HEK293 (cell line): ENCODE results near the gene OAS2.

Source experiments
- GLI2 ChIP-seq: fragments of 450-650 bp; formaldehyde crosslinking; IDR thresholded peaks from 2 replicates; pipeline ENCODE4; 2017; ENCODE audit warnings: missing biosample characterization, missing genetic modification characterization, low read depth, borderline replicate concordance
- KLF16 ChIP-seq: fragments of 450-650 bp; formaldehyde crosslinking; IDR thresholded peaks from 2 replicates; pipeline ENCODE4 v1.5.1; 2017; ENCODE audit warnings: missing biosample characterization, missing genetic modification characterization
- REST ChIP-seq: fragments of 450-650 bp; formaldehyde crosslinking; IDR thresholded peaks from 2 replicates; pipeline ENCODE4 v1.5.1; 2016; ENCODE audit warnings: missing biosample characterization, missing genetic modification characterization
- YY1 ChIP-seq: fragments of 450-650 bp; formaldehyde crosslinking; IDR thresholded peaks from 2 replicates; pipeline ENCODE4 v1.5.1; 2018; ENCODE audit warnings: missing biosample characterization, missing genetic modification characterization
- ZFP3 ChIP-seq: fragments of 450-650 bp; formaldehyde crosslinking; IDR thresholded peaks from 2 replicates; pipeline ENCODE4 v1.5.1; 2016; ENCODE audit warnings: low read depth, missing biosample characterization, missing genetic modification characterization
- ZNF121 ChIP-seq: fragments of 450-650 bp; formaldehyde crosslinking; IDR thresholded peaks from 2 replicates; pipeline ENCODE4 v1.5.1; 2016; ENCODE audit warnings: missing biosample characterization, missing genetic modification characterization
- ZNF19 ChIP-seq: fragments of 450-650 bp; formaldehyde crosslinking; IDR thresholded peaks from 2 replicates; pipeline ENCODE4; 2016; ENCODE audit warnings: missing biosample characterization, missing genetic modification characterization, low read depth
- ZNF549 ChIP-seq: fragments of 450-650 bp; IDR thresholded peaks from 2 replicates; pipeline ENCODE4 v1.5.1; 2018; ENCODE audit warnings: missing biosample characterization, missing genetic modification characterization, mild to moderate bottlenecking, inconsistent platforms, moderate library complexity
- ZNF561 ChIP-seq: fragments of 450-650 bp; IDR thresholded peaks from 2 replicates; pipeline ENCODE4 v1.5.1; 2018; ENCODE audit warnings: missing biosample characterization, missing genetic modification characterization, borderline replicate concordance
- ZNF658 ChIP-seq: fragments of 450-650 bp; formaldehyde crosslinking; IDR thresholded peaks from 2 replicates; pipeline ENCODE4; 2016; ENCODE audit warnings: missing biosample characterization, missing genetic modification characterization
- ZNF792 ChIP-seq: fragments of 450-650 bp; formaldehyde crosslinking; IDR thresholded peaks from 2 replicates; pipeline ENCODE4 v1.5.1; 2016; ENCODE audit warnings: missing biosample characterization, missing genetic modification characterization
- ZSCAN30 ChIP-seq: fragments of 450-650 bp; IDR thresholded peaks from 2 replicates; pipeline ENCODE4 v1.5.1; 2018; ENCODE audit warnings: missing biosample characterization, mild to moderate bottlenecking, missing genetic modification characterization, moderate library complexity
- TF ChIP-seq, protein P1 (sequence below): fragments of 450-650 bp; formaldehyde crosslinking; IDR thresholded peaks from 2 replicates; pipeline ENCODE4 v1.5.1; 2016; ENCODE audit warnings: missing biosample characterization, missing genetic modification characterization
- TF ChIP-seq, protein P2 (sequence below): fragments of 450-650 bp; formaldehyde crosslinking; IDR thresholded peaks from 2 replicates; pipeline ENCODE4 v1.5.1; 2016; ENCODE audit warnings: missing biosample characterization, missing genetic modification characterization, borderline replicate concordance

DNA sequence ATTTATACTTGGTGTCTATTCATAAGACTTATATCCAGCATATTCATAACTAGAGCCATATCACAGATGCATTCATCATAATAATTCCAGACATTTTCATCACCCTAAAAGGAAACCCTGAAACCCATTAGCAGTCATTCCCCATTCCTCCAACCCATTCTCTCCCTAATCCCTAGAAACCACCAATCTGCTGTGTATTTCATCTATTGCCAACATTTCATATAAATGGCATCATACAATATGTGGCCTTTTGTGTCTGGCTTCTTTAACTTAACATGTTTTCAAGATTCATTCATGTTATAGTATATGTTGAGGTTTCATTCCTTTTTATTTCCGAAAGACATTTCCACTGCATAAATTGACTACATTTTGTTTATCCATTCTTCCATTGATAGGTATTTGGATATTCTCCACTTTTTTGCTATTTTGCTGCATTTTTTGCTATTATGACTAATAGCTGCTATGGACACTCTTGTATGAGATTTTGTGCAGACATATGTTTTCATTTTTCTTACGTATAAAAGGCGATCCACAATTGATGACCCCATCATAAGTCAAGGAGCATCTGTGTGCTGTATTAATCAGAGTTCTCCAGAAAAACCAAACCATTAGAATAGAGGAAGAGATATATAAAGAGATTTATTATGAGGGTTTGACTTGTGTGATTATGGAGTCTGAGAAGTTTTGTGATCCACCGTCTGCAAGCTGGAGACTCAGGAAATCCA, 5.1 kb upstream of the OAS2 start:
- TF ChIP-seq, protein P1, sequence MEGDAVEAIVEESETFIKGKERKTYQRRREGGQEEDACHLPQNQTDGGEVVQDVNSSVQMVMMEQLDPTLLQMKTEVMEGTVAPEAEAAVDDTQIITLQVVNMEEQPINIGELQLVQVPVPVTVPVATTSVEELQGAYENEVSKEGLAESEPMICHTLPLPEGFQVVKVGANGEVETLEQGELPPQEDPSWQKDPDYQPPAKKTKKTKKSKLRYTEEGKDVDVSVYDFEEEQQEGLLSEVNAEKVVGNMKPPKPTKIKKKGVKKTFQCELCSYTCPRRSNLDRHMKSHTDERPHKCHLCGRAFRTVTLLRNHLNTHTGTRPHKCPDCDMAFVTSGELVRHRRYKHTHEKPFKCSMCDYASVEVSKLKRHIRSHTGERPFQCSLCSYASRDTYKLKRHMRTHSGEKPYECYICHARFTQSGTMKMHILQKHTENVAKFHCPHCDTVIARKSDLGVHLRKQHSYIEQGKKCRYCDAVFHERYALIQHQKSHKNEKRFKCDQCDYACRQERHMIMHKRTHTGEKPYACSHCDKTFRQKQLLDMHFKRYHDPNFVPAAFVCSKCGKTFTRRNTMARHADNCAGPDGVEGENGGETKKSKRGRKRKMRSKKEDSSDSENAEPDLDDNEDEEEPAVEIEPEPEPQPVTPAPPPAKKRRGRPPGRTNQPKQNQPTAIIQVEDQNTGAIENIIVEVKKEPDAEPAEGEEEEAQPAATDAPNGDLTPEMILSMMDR (tag by site-specific recombination), result no peak
- TF ChIP-seq ZNF561, result no peak
- TF ChIP-seq ZNF792 (tag by site-specific recombination), result no peak
- TF ChIP-seq KLF16 (tag by site-specific recombination), result no peak
- no peak for TF ChIP-seq ZFP3 (tag by site-specific recombination)
- TF ChIP-seq YY1 (tag by site-specific recombination), result no peak
- no peak for TF ChIP-seq ZNF549 (tag by site-specific recombination)
- no peak for TF ChIP-seq REST (tag by site-specific recombination)
- no peak for TF ChIP-seq ZNF121 (tag by site-specific recombination)
- TF ChIP-seq, protein P2, sequence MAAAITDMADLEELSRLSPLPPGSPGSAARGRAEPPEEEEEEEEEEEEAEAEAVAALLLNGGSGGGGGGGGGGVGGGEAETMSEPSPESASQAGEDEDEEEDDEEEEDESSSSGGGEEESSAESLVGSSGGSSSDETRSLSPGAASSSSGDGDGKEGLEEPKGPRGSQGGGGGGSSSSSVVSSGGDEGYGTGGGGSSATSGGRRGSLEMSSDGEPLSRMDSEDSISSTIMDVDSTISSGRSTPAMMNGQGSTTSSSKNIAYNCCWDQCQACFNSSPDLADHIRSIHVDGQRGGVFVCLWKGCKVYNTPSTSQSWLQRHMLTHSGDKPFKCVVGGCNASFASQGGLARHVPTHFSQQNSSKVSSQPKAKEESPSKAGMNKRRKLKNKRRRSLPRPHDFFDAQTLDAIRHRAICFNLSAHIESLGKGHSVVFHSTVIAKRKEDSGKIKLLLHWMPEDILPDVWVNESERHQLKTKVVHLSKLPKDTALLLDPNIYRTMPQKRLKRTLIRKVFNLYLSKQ (tag by site-specific recombination), result no peak
- TF ChIP-seq ZNF658, result no peak
- no peak for TF ChIP-seq ZSCAN30 (tag by site-specific recombination)
- no peak for TF ChIP-seq GLI2 (tag by site-specific recombination)
- no peak for TF ChIP-seq ZNF19 (tag by site-specific recombination)
